Hematopoietic multipotent progenitor cell treated with erythropoietin and hydrocortisone succinate and interleukin-3 and kit ligand, for 8 days (in vitro differentiated cells): ENCODE data around the gene MYO18B.
"Not testable (repeated sequence)": the region's sequence is repeated elsewhere in the genome, so short reads cannot be mapped to it uniquely, and the experiment has no call there.

ENCODE experiments used
- DNase-seq: peaks from one replicate; pipeline ENCODE4 v3.0.0-alpha.2; 2015

Gene MYO18B

DNA sequence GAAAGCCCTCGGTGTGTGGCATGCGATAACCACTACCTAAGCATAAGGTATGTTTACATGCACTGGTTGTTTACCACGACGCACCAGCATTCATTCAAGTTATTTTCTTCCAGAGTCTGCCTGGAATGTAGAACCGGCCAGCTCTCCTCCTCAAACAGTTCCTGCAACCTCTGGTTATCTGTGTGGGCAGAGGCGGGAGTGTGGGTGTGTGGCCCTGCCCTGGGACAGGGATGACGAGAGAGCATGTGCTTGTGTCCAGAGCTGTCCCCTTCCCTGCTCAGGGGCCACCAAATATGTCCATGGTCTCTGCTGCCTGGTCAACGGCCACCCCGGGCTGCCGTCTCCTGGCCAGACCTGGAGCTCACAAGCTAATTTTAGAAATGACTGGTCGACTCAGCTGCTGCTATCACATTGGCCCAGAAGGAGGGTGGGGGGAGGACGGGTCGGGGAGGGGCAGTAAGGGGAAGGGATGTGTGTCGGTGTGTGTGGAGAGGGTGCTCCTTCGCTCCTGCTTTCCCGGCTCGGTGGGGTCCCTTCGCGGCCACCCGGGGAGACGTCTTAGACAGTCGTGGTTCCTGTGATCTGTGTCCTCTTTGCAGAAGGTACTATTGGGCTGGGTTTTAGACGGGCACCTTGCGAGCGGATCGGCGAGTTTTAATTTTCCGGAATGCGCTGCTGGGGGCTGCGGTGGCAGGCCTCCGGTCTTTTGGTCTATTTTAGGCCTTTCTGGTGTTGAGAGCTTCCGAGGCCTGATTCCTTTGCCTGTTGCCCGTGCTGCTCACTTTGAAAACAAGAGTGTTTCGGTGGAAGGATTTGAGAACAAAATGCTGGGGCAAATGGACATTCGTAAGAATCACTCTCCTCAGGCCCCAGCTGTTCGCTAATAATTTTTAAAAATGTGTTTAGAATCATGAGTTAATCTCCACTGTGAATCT, at the start of gene MYO18B:
TSS of gene MYO18B (plus strand) at position 497 of the 935 bp plus-strand sequence. CDS start 18,905 bp downstream, outside the sequence.
- no peak for DNase-seq

- no peak for DNase-seq
These were observed 49.4 kb upstream of the MYO18B start for GRCh38 chr22:25692397-25693267.

- DNase-seq = no peak
These were observed 48.8 kb upstream of the MYO18B start for GRCh38 chr22:25693268-25693565.

- DNase-seq = no peak
These were observed 47.6 kb upstream of the MYO18B start for GRCh38 chr22:25694196-25694907.

- no peak for DNase-seq
These were observed 46.8 kb upstream of the MYO18B start for GRCh38 chr22:25695146-25695545.

DNA sequence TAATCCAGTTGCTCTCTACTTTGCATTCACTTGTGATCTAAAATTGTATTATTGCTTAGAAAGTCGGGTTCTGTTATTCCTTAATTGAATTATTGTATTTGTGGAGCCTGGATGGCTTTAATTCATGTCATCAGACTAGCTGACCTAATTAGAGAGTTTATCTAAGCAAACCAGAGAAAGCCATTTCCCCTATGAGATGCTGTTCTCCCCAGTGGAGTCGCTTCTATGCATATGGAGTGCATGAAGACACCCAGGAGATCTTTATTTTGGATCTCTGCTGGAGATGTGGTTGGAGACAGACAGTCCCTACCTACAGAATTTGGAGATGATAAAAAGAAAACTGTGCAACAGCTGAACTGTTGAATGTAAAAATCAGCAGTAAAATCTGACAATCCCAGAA, 45.2 kb upstream of the MYO18B start:
- no peak for DNase-seq

- no peak for DNase-seq
These were observed 44.8 kb upstream of the MYO18B start for GRCh38 chr22:25697181-25697664.

- no peak for DNase-seq
These were observed 44.0 kb upstream of the MYO18B start for GRCh38 chr22:25697978-25698377.

- no peak for DNase-seq
These were observed 43.5 kb upstream of the MYO18B start for GRCh38 chr22:25698461-25698860.

GRCh38 chr22:25698978-25699377, 43.0 kb upstream of the MYO18B start:
- no peak for DNase-seq

DNA sequence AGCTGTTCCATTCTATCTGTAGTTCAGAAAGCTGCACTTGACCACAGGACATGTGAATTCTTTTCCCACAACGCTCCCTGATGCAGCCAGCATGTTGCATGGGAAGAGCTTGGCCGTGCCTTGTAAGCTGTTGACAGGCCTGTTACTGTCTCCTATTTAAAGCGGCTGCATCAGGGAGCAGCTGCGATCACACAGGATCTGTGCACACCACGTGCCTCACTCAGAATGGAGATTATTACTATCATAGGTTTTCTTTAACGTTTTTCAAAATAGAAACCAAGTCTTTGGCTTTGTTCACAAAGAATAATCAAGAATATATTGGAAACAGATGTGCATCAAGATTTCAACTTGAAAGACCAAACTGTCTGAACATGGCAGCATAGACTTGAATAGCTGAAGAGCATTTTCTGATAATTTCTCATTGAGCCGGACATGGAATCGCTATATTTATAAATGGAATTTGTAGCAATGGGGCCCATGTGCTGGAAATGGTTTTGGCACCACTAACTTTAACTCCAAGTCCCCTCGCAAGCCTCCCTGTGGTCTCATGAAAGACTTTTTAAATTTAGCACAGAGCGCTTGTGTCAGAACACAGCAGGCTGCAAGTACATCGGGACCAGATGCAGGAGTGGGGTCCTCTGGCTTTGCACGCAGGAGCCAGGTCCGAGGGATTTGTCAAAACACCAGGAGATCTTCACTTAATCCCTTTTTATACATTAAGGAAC, 40.8 kb upstream of the MYO18B start:
- DNase-seq = no peak

- peak; percentile 42 for DNase-seq
These were observed 39.9 kb upstream of the MYO18B start for GRCh38 chr22:25702040-25702439.

- DNase-seq = no peak
These were observed 39.3 kb upstream of the MYO18B start for GRCh38 chr22:25702571-25703167.

- no peak for DNase-seq
These were observed 37.3 kb upstream of the MYO18B start for GRCh38 chr22:25704701-25705100.

GRCh38 chr22:25706197-25706596, 35.8 kb upstream of the MYO18B start:
- no peak for DNase-seq

DNA sequence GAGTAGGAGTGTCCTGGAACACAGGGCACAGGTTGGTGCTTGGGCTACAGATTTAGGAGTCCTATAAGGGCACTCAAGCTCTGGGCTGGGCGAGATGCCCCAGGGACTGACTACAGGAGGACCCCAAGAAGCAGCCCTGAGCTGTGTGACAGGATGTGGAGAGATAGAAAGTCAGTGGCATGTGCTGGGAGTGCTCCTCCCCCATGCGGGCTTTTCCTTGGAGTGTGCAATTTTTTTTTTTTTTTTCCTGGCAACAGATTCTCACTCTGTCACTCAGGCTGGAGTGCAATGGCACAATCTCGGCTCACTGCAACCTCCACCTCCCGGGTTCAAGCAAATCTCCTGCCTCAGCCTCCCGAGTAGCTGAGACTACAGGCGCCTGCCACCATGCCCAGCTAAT, 33.6 kb upstream of the MYO18B start:
- not testable (repeated sequence) for DNase-seq

- DNase-seq = no peak
These were observed 32.2 kb upstream of the MYO18B start for GRCh38 chr22:25709758-25710157.

- no peak for DNase-seq
These were observed 31.5 kb upstream of the MYO18B start for GRCh38 chr22:25710501-25710900.

DNA sequence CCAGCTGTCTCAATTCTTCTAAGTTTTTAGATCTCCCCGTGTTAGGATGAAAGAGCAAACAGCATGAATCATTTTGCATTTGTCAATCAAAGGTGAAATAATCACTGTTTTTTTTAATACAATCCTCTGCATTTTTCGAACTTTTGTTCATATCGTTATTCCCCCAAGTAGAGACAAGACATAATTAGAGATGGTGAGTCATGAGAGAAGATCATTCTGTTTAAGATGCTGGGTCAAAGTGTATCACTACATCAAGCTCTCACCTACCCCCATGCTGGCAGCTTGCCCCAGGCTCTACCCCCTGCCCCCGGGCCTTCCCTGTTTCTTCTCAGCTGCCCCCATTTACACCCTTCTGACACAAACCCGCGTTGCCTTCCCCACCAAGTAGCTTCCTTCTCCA, 30.5 kb upstream of the MYO18B start:
- no peak for DNase-seq

DNA sequence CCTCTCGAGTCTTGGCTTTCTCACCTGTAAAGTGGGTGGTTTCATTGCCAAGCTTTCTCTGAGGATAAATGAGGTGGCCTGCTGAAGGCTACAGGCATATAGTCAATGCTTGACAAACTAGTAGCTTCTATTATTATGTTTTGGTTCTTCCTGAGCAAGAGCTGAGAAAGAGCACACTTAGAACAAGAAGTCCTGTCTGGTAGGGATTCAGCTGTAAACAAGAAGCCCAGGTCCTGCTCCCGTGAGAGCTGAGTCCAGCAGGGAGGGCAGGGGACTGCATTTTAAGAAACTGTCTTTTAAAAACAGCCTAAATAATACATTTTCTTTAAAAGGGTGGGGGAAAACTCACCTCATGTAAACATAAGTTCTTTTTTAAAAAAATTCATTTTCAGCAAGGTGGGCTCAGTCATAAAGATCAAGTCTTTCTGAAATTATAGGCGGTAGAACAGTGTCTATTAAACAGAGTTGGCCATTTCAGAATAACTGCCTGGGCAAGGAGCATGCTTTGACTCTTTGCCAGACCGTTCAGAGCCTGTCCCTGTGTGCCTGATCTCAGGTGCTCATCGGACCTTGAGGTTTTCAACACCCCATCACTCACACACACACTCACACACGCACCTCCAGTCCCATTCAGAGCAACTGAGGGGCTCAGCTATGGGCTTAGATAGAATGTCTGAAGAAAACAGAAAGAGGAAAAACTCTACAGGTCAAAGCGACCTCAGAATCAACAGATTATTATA, 29.2 kb upstream of the MYO18B start:
- no peak for DNase-seq

DNA sequence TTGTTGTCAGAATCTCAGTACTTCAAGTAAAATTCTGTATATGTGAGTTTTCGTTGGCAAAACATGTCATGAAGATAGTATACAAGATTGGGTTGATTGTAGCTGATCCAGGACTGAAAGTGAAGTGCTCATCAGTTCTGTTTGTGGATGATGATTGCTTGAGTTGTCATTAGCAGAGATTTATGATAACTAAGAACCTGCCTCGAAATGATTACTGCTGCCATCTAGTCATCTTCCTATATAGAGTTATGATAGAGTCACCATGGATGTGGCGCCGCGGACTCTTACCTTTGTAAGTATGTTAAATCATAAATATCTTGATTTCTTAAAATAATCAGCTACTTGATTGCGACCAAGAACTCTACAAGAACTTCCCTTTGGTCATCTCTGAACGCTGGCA, 27.9 kb upstream of the MYO18B start:
- no peak for DNase-seq
